SK-N-SH treated with all-trans-retinoic acid at 6 μM for 48 hours (cell line): Measurements from ENCODE around the gene GJD2.

ENCODE experiments used
- CSDC2 ChIP-seq: fragments of 250-450 bp; sonication (Bioruptor Pico); IDR thresholded peaks from 2 replicates; pipeline ENCODE4 v1.5.0; 2020; ENCODE audit warnings: mild to moderate bottlenecking, moderate library complexity
- ESRRG ChIP-seq: fragments of 250-450 bp; sonication (Bioruptor Pico); IDR thresholded peaks from 2 replicates; pipeline ENCODE4 v1.6.1; 2021; ENCODE audit warnings: mild to moderate bottlenecking
- OSR1 ChIP-seq: fragments of 250-450 bp; sonication (Bioruptor Pico); IDR thresholded peaks from 2 replicates; pipeline ENCODE4 v1.8.0; 2022; ENCODE audit warnings: moderate library complexity, mild to moderate bottlenecking, inconsistent platforms
- PPARA ChIP-seq: fragments of 250-450 bp; sonication (Bioruptor Pico); IDR thresholded peaks from 2 replicates; pipeline ENCODE4 v1.5.0; 2020; ENCODE audit warnings: mild to moderate bottlenecking, borderline replicate concordance
- RARB ChIP-seq: fragments of 250-450 bp; sonication (Bioruptor Pico); IDR thresholded peaks from 2 replicates; pipeline ENCODE4 v1.8.0; 2021; ENCODE audit warnings: mild to moderate bottlenecking, moderate library complexity
- TCF4 ChIP-seq: fragments of 250-450 bp; sonication (Bioruptor Pico); IDR thresholded peaks from 2 replicates; pipeline ENCODE4 v1.8.0; 2021; ENCODE audit warnings: mild to moderate bottlenecking, moderate library complexity, borderline replicate concordance
- TOX ChIP-seq: fragments of 250-450 bp; sonication (Bioruptor Pico); IDR thresholded peaks from 2 replicates; pipeline ENCODE4 v1.8.0; 2021; ENCODE audit warnings: mild to moderate bottlenecking, moderate library complexity, borderline replicate concordance
- ZFP3 ChIP-seq: fragments of 250-450 bp; sonication (Bioruptor Pico); IDR thresholded peaks from 2 replicates; pipeline ENCODE4 v1.5.0; 2020; ENCODE audit warnings: mild to moderate bottlenecking, moderate library complexity
- ZNF565 ChIP-seq: fragments of 450-650 bp; formaldehyde crosslinking; conservative IDR thresholded peaks from 2 replicates; pipeline ENCODE4 v1.5.0; 2020; ENCODE audit warnings: low read depth, mild to moderate bottlenecking, moderate library complexity
- TF ChIP-seq, protein P1 (sequence below): fragments of 250-450 bp; sonication (Bioruptor Pico); IDR thresholded peaks from 2 replicates; pipeline ENCODE4 v1.5.1; 2021; ENCODE audit warnings: mild to moderate bottlenecking, moderate library complexity
- TF ChIP-seq, protein P2 (sequence below): fragments of 250-450 bp; sonication (Bioruptor Pico); IDR thresholded peaks from 2 replicates; pipeline ENCODE4 v1.8.0; 2020; ENCODE audit warnings: mild to moderate bottlenecking, moderate library complexity, borderline replicate concordance

DNA sequence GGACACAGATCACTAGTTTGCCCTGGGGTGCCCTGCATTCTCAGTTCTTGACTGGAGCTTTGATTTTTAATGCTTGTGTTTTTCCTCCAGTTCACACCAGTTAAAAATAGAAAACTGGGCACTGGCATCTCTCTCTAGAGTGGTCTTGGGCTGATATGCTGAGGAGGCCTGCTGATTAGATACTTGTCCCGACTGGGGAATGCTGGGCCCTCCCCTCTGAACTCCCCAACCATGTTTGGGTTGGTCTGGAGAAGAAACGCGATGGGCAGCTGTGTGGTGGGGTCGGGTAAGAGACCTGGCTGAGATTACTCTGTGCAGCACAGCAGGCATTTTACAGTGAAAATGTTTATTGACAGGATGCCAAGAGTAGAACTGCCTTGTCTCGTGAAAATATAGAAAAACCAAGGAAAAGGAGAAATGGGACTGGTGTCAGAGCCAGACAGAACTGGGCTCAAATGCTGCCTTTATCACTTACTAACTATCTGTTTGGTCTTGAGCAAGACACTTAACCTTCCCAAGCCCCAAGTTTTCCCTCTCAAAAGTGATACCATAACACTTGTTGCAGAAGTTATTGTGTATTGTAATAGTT, 42.1 kb upstream of the GJD2 start:
- TF ChIP-seq PPARA (CRISPR knock-in tag) = no peak
- TF ChIP-seq ZFP3 (CRISPR knock-in tag) = no peak
- TF ChIP-seq ZNF565 (CRISPR knock-in tag) = no peak
- no peak for TF ChIP-seq RARB
- no peak for TF ChIP-seq OSR1
- TF ChIP-seq, protein P1, sequence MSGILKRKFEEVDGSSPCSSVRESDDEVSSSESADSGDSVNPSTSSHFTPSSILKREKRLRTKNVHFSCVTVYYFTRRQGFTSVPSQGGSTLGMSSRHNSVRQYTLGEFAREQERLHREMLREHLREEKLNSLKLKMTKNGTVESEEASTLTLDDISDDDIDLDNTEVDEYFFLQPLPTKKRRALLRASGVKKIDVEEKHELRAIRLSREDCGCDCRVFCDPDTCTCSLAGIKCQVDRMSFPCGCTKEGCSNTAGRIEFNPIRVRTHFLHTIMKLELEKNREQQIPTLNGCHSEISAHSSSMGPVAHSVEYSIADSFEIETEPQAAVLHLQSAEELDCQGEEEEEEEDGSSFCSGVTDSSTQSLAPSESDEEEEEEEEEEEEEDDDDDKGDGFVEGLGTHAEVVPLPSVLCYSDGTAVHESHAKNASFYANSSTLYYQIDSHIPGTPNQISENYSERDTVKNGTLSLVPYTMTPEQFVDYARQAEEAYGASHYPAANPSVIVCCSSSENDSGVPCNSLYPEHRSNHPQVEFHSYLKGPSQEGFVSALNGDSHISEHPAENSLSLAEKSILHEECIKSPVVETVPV (CRISPR knock-in tag) = no peak
- TF ChIP-seq CSDC2 (CRISPR knock-in tag) = no peak
- TF ChIP-seq TOX (CRISPR knock-in tag) = no peak
- TF ChIP-seq, protein P2, sequence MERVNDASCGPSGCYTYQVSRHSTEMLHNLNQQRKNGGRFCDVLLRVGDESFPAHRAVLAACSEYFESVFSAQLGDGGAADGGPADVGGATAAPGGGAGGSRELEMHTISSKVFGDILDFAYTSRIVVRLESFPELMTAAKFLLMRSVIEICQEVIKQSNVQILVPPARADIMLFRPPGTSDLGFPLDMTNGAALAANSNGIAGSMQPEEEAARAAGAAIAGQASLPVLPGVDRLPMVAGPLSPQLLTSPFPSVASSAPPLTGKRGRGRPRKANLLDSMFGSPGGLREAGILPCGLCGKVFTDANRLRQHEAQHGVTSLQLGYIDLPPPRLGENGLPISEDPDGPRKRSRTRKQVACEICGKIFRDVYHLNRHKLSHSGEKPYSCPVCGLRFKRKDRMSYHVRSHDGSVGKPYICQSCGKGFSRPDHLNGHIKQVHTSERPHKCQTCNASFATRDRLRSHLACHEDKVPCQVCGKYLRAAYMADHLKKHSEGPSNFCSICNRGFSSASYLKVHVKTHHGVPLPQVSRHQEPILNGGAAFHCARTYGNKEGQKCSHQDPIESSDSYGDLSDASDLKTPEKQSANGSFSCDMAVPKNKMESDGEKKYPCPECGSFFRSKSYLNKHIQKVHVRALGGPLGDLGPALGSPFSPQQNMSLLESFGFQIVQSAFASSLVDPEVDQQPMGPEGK = no peak
- TF ChIP-seq ESRRG (CRISPR knock-in tag) = no peak
- no peak for TF ChIP-seq TCF4 (CRISPR knock-in tag)
